Ishikawa (cell line): ENCODE measurements around the gene COL5A2.

Experiments used
- EGR1 ChIP-seq: IDR thresholded peaks from 2 replicates; pipeline ENCODE4 v1.6.1; 2012
- EP300 ChIP-seq: IDR thresholded peaks from 2 replicates; pipeline ENCODE4 v1.6.1; 2012; ENCODE audit warnings: borderline replicate concordance
- FOXM1 ChIP-seq: IDR thresholded peaks from 2 replicates; pipeline ENCODE4 v1.6.1; 2012; ENCODE audit warnings: low read depth, borderline replicate concordance
- MAX ChIP-seq: IDR thresholded peaks from 2 replicates; pipeline ENCODE4 v1.6.1; 2012
- NFIC ChIP-seq: IDR thresholded peaks from 2 replicates; pipeline ENCODE4 v1.6.1; 2012
- RAD21 ChIP-seq: IDR thresholded peaks from 2 replicates; pipeline ENCODE4 v1.6.1; 2012; ENCODE audit warnings: low read depth
- REST ChIP-seq: IDR thresholded peaks from 2 replicates; pipeline ENCODE4 v1.6.1; 2012; ENCODE audit warnings: low read depth, mild to moderate bottlenecking
- TCF12 ChIP-seq: IDR thresholded peaks from 2 replicates; pipeline ENCODE4 v1.6.1; 2012; ENCODE audit warnings: low read depth
- USF1 ChIP-seq: IDR thresholded peaks from 2 replicates; pipeline ENCODE4 v1.6.1; 2012
- YY1 ChIP-seq: IDR thresholded peaks from 2 replicates; pipeline ENCODE4 v1.6.1; 2012; ENCODE audit warnings: low read depth

- TF ChIP-seq EGR1 = no peak
- TF ChIP-seq EP300 = no peak
- no peak for TF ChIP-seq YY1
- TF ChIP-seq MAX = no peak
- TF ChIP-seq REST = no peak
- TF ChIP-seq RAD21 = no peak
- TF ChIP-seq USF1 = no peak
- TF ChIP-seq TCF12 = no peak
- TF ChIP-seq FOXM1 = no peak
- no peak for TF ChIP-seq NFIC
These were observed 2.1 kb upstream of the COL5A2 start for GRCh38 chr2:189181706-189182105.
